ENCODE data around the gene MYL11.
A peak's percentile ranks its signal among the peaks of the same experiment; 100 is the strongest.

Gene MYL11

DNA sequence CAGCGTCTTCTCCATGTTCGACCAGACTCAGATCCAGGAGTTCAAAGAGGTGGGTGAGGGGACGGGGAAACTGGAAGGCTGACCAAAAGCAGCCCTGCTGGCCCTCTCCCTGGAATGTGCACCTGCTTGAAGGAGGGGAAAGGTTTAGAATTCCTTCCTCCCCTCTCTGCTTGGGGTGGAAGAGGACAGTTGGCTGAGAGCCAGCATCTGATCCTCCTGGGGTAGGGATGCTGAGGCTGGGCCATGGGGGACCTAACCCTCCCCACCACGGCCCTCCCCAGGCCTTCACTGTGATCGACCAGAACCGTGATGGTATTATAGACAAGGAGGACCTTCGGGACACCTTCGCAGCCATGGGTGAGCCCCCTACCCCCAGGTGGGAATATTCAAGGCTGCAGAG is 1.3 kb downstream of the MYL11 start:
- Histone ChIP-seq H3K79me2 (no peaks in the 10 kb centered on the region), H3K4me3 (ENCODE audit: low read depth, low read length) (no peak overlapping the region), H3K27me3 (ENCODE audit: control insufficient read depth, insufficient read depth, low read length) (no peaks in the 10 kb centered on the region), H3K27ac (no peak overlapping the region), H3K9me3 (ENCODE audit: control insufficient read depth, low read length) (no peaks in the 10 kb centered on the region), H3K4me2 (ENCODE audit: low read length) (no peak overlapping the region), H3K9ac (no peak overlapping the region), H3K4me1 (peaks cover 9% of the 10 kb centered on the region), H3K36me3 (ENCODE audit: control insufficient read depth, insufficient read depth, low read length) (no peaks in the 10 kb centered on the region), H2AFZ (no peak overlapping the region)
- TF ChIP-seq, protein P1, sequence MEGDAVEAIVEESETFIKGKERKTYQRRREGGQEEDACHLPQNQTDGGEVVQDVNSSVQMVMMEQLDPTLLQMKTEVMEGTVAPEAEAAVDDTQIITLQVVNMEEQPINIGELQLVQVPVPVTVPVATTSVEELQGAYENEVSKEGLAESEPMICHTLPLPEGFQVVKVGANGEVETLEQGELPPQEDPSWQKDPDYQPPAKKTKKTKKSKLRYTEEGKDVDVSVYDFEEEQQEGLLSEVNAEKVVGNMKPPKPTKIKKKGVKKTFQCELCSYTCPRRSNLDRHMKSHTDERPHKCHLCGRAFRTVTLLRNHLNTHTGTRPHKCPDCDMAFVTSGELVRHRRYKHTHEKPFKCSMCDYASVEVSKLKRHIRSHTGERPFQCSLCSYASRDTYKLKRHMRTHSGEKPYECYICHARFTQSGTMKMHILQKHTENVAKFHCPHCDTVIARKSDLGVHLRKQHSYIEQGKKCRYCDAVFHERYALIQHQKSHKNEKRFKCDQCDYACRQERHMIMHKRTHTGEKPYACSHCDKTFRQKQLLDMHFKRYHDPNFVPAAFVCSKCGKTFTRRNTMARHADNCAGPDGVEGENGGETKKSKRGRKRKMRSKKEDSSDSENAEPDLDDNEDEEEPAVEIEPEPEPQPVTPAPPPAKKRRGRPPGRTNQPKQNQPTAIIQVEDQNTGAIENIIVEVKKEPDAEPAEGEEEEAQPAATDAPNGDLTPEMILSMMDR (IDR thresholded peaks at IDR 0.05), result no peak

DNA sequence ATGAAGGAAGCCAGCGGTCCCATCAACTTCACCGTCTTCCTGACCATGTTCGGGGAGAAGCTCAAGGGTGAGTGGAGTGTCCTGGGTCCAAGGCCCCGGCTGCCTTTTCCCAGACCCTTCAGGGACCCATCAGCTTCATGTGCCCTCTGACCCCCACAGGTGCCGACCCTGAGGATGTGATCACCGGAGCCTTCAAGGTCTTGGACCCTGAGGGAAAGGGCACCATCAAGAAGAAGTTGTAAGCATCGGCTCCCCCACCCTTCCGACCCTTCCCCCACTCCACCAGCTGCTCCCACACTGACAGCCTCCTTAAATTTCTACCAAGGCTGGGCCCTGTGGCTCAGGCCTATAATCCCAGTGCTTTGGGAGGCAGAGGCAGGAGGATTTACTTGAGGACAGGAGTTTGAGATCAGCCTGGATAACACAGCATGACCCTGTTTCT is 1.9 kb downstream of the MYL11 start:
- no peaks in the 10 kb centered on the region for H3K9me3 ChIP-seq (ENCODE audit: control insufficient read depth, low read length)
- H3K4me1 ChIP-seq, result peaks cover 5% of the 10 kb centered on the region
- no peaks in the 10 kb centered on the region for H3K36me3 ChIP-seq (ENCODE audit: control insufficient read depth, insufficient read depth, low read length)
- H3K9ac ChIP-seq, result no peak overlapping the region
- H3K27me3 ChIP-seq (ENCODE audit: control insufficient read depth, insufficient read depth, low read length), result no peaks in the 10 kb centered on the region
- no peak overlapping the region for H3K4me2 ChIP-seq (ENCODE audit: low read length)
- no peak overlapping the region for H2AFZ ChIP-seq
- H3K27ac ChIP-seq, result peak overlapping the region; percentile 100
- TF ChIP-seq, protein P1 (IDR thresholded peaks at IDR 0.05), result no peak
- H3K79me2 ChIP-seq, result no peaks in the 10 kb centered on the region
- no peak overlapping the region for H3K4me3 ChIP-seq (ENCODE audit: low read depth, low read length)

DNA sequence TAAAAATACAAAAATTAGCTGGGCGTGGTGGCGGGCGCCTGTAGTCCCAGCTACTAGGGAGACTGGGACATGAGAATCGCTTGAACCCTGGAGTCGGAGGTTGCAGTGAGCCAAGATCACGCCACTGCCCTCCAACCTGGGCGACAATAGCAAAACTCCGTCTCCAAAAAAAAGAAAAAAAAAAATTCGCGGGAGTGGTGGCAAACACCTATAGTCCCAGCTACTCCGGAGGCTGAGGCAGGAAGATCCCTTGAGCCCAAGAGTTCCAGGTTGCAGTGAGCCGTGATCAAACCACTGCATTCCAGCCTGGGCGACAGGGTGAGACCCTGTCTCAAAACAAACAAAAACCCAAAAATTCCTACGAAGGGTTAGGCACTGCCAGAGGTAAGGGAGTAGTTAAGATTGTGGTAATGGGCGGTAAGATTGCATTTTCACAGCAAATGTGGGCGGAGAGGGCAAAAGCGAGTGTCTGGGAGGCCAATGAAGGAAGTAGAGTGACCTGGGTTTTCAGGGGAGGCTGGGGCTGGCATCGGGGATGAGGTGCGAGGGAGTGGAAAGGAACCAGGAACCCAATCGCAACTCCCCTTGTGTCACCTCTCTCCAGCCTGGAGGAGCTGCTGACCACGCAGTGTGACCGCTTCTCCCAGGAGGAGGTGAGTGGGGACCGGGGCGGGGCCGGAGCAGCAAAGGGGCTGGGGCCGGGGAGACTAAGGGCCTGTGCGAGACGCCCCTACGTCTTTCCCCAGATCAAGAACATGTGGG is 2.6 kb downstream of the MYL11 start:
- Histone ChIP-seq H3K27ac (peak overlapping the region; percentile 100), H3K27me3 (ENCODE audit: control insufficient read depth, insufficient read depth, low read length) (no peaks in the 10 kb centered on the region), H3K9me3 (ENCODE audit: control insufficient read depth, low read length) (no peaks in the 10 kb centered on the region), H3K4me3 (ENCODE audit: low read depth, low read length) (peak overlapping the region; percentile 98), H3K36me3 (ENCODE audit: control insufficient read depth, insufficient read depth, low read length) (no peaks in the 10 kb centered on the region), H3K4me2 (ENCODE audit: low read length) (peak overlapping the region; percentile 100), H3K9ac (peak overlapping the region; percentile 98), H2AFZ (peak overlapping the region; percentile 93), H3K79me2 (no peaks in the 10 kb centered on the region), H3K4me1 (peaks cover 4% of the 10 kb centered on the region)
- TF ChIP-seq, protein P1 (IDR thresholded peaks at IDR 0.05), result no peak

DNA sequence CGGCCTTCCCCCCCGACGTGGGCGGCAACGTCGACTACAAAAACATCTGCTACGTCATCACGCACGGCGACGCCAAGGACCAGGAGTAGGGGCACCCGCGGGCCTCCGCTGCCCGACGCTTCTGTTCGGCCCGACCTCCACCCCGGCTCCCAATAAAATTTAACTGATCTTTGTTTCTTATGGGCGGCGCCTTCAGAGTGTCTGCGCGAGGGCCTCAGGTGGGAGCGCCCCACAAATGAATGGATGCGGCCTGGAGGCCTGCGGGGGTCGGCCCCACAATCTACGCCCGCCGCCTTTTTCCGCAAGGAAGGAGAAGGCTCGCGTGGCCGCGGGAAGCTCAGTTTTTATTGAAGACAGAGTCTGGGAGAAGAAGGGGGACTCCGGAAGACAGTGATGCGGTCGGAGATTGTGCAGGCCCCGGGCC is 3.2 kb downstream of the MYL11 start:
- TF ChIP-seq, protein P1 (IDR thresholded peaks at IDR 0.05), result no peak
- Histone ChIP-seq H3K4me2 (ENCODE audit: low read length) (peak overlapping the region; percentile 100), H3K9ac (peak overlapping the region; percentile 98), H3K9me3 (ENCODE audit: control insufficient read depth, low read length) (no peaks in the 10 kb centered on the region), H3K27me3 (ENCODE audit: control insufficient read depth, insufficient read depth, low read length) (no peaks in the 10 kb centered on the region), H3K36me3 (ENCODE audit: control insufficient read depth, insufficient read depth, low read length) (no peaks in the 10 kb centered on the region), H3K4me3 (ENCODE audit: low read depth, low read length) (peak overlapping the region; percentile 98), H3K27ac (peak overlapping the region; percentile 100), H3K4me1 (peaks cover 4% of the 10 kb centered on the region), H2AFZ (peak overlapping the region; percentile 93), H3K79me2 (no peaks in the 10 kb centered on the region)
